GM21825 (cell line): ENCODE data around the gene RAD52.

Experiments used
- ATAC-seq: cut with Tn5 transposase; IDR thresholded peaks from one replicate; pipeline ENCODE4 v1.9.1; 2021; ENCODE audit warnings: mild to moderate bottlenecking, moderate library complexity; ENCODE audit not compliant: unreplicated experiment

Gene RAD52

DNA sequence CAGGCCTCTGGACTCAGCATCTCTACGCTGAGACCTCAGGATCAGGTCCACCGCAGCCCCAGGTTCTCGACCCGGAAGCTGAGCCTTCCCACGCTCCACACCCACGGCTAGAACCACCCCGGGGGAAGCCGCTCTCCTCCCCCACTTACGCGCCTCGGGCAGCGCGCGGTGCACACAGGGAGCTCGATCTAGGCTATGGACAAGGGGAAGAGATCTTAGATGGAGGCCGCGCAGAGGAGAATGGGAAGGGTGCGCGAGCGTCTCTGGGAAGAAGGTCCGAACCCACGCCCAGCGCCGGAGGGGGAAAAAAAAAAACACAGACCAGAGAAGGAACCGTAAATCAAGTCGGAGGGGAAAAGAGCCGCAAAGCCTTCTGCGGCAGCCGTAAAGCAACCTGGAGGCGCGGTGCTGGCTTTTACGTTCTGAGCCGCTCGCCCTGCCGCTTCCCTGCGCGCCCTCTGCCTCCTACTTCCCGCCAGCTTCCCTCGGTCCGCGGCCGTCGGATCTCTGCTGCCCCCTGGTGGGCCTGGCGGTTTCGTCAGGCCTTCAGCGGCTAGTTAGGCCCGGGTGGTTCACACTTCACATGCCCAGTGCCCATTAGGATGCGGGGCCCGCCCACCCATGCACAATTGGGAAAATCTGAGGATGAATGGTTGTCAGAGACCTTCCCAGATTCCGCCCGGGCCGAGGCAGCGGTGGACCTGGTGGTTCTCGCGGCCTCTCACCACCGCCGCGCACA lies at the start of gene RAD52:
Gene RAD52 (minus strand): TSS at position 242 of the 739 bp plus-strand sequence. CDS start 16,636 bp downstream, outside the sequence.
- peak; percentile 80 for ATAC-seq

DNA sequence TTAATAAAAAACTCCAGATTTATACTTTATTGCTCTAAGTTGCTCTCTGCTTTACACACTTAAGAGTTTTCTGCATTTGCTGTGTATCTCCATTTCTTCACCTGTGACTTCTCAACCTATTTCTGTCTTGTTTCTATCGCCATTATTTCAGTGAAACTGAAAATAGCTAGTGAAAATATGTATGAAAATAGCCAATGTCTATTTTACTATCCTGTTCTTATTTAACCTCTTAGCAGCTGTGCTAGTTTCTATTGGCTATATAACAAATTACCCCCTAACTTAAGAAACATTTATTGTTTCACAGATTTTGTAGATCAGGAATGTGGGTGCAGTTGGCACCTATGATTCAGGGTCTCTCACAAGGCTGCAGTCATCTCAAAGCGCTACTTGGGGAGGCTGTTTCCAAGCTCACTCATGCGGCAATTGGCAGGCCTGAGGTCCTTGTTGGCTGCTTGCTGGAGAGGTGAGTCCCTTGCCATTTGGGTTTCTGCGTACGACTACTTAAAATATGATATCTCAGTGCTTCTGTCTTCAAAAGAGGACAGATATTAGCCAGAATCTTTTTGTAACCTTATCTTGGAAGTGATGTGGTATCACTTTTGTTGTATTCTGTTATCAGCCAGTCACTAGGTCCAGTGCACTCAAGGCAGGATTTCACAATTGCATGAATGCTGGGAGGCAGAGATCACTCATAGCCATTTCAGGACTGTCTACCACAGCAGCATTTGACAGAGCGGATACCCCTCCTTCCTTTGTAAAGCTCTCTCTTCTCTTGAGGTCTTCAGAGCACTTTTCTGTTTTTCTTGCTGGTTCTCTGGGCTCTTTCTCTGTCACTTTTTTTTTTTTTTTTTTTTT lies 48.8 kb upstream of the RAD52 start:
- peak; percentile 55 for ATAC-seq

DNA sequence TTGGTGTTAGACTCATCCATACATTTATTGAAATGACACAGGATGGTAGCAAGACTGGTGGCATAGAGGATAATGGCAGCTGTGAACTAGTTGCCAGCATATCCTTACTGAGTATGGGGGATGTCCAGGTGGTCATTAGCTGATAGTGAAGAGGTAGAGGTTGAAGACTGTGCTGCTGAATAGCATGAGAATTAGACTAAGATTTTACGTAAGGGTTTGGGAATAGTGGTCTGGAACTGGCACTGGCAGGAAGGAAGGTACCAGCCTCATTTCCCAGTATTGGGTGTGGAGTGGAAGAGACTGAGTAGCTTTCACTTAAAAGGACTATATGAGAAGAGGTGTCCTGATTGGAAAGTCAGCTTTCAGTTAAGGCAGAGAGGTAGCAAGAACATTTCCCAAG lies 48.0 kb upstream of the RAD52 start:
- no peak for ATAC-seq

DNA sequence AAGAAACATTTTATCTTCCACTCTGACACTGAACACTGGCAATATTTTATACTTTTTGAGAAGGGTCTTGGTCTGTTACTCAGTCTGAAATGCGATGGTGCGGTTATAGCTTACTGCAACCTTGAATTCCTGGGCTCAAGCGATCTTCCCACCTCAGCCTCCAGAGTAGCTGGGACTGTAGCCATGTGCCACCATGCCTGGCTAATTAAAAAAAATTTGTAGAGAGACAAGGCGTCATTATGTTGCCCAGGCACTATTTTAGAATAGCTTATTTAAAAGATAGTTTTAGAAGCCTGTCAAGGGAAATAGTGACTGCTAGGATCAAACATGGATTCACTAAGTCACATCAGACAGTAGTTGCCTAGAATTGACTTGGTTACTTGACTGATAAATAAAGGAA lies 47.4 kb upstream of the RAD52 start:
- no peak for ATAC-seq

DNA sequence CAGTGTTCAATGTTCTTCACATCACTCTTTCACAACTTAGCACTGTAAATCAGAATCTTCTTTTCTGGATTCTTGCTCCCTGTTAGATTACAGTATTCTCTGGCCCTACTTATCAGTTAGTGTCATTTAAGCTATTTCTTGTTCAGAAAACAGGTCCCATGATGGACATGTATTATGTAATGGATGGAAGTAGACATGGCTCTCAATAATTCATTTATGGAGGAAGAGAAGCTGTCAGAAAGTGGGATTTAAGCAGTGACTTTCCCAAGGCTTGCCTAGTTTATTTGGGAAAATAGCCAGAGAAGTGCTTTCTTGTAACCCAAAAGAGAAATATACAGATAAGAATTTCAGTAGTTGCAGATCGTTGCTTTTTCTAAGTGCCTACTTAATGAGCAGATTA lies 43.2 kb upstream of the RAD52 start:
- ATAC-seq = no peak

DNA sequence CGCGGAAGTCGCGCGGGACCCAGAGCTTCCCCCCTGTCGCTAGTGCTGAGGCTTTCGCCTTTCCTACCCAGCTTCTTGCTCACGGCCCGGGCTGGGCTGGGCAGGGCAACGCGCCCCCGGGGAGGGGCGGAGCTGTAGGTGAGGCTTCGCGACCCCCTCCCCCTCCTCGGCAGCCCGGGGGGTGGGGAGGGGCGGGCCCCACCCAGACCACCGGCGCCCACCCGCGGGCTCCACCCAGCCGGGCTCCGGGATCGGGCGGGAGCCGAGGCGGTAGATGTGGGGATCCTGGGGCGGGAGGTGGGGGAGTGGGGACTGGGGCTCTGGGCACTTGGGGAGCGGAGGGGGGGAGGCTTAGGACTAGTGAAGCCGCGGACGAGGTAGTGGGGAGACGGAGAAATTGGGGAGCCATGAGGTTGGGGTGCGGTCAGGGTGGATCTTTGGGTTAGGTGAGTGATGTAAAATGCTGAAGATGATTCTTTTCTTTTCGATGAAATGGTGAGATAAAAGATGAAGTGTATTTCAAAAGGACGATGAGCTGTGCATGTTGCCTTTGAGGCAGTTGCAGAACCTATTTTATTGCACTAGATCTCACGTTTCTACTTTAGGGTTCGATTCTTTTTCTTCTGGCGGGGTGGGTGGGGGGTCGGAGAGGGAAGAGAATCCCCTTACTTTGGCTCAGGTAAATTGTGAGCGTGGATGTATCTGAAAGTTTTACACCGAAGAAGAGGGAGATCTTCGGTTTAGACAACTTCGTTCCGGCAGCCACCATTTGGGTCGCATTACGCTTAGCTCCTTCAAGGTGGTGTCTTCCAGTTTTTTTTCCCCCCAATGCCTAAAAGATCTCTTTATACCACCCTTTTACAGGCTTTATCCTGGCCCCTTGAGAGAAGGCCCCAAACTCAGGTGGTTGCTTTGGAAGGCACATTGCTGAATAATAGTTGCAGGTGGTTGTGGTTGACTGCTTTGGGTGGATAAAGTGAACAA lies 42.1 kb upstream of the RAD52 start:
- no peak for ATAC-seq

DNA sequence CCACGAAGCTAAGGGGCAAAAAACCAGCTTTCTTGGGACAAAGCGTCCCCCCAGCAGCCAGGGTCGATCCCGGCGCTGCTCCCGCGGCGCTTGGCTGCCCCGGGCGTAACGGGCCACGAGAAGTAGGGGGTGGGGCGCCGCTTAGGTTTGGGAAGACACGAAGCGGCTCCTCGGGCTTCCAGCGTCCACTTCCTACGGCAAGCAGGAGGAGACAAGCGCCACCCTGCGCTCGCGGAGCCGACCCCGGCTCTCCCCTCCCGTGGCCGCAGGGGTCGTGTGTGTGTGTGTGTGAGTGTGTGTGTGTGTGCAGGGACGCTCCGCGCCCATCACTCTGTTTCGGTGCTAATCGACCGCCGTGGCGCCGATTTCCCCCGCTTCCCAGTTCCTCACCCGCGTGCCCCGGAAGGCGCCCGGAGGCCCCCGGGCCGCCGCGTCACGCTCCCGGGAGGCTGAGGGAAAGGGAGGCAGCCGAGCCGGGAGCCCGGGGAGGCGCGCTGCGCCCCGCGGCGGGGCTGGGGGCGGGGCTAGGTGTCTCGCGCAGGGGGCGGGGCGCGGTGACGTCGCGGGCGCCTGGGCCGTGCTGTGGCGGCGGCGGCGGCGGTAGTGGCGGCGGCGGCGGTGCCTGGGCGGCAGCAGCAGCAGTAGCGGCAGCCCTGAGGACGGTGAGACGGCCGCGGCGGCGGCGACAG lies 41.3 kb upstream of the RAD52 start, which contains the start of gene ERC1:
Gene ERC1 (plus strand): TSS at position 563 of the 689 bp plus-strand sequence. CDS start 36,681 bp downstream, outside the sequence.
- peak; percentile 73 for ATAC-seq

DNA sequence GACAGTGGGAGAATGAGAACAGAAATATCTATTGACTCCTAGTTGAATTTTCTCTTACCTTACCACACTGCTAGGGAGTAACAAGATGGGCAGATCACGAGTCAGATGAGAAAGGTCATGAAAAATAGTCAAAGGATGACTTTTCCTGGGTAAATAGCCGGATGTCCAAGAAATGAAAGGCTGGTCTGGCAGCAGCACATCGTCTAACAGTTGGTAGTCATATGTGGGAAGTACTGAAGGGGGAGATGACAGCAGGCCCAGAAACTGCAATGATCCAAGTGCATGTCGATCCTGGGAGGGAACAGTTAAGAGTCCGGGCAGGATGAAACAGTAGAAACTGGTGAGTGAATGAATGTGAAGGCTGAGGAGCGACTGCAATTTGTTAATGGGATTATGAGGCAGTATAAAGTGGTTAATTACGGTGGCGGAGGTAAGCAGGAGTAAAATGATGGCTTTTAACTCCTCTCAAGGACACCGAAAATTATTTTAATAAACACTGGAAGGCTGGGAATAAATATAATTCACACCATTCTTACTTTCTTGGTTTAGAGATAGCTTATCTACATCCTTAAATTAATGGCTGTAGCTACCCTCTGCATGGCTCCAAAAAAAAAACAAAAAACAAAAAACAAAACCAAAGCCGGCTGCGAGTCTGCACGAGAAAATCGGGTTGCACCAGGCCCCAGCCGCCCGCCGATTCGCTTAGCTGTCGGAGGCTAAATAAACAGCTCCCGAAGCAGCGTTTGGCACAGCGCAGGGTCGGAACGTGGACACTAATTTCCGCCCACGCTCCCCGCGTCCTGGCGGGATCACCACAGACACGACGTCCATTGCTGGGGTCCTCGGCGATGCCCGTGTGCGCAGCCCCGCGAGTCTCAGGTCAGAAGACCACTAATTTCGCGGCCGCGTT lies 40.5 kb upstream of the RAD52 start:
- peak; percentile 11 for ATAC-seq

DNA sequence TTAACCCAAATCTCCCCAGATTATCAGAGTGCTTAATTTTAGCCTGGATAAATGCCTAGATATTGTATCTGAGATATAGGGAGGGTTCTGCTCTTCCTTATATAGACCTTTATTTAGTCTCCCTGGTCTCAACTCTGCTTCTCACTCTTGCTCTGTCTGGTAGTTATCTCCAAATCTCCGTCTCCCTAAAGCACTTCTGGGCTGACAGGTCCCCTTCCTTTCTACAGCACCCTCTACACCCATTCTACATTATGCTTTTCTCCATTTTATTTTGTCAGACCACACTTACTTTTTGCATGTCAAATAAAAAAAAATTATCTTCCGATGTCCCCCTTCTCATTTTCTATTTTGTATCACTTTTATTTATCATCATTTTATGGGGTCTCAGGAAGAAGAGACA lies 39.6 kb upstream of the RAD52 start:
- ATAC-seq = no peak

DNA sequence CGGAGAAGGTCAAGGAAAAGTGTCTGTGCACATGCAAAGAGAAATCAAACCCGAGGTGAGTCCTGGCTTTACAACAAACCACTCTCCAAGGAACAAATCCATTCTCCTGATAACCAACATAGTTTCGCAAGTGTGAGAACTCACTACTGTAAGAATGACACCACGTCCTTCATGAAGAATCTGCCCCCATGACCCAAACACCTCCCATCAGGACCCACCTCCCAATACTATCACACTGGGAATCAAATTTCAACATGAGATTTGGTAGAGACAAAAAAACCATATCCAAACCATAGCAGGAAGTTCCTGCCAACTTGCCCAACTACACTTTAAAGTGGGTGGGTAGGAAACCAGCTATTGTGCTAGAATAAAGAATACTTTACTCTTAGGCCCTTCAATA lies 39.2 kb upstream of the RAD52 start:
- no peak for ATAC-seq

DNA sequence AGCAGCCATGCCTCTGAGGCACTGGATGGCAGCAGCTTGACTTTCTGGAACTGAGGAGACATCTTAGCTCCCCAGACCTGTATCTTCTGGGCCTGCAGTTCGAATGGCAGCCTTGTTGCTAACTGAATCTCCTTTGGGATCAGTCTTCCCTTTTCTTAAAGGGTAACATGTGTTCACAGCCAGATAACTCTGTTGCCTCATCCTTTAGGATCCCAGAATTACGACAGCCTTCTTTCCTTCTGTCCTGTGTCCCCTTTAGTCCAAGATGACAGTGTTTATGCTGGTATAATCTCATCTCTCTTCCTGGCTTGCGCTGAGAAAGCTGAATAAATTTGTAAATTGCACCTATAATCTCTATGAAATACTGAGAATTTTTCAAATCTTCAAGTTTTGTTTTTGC lies 32.5 kb upstream of the RAD52 start:
- no peak for ATAC-seq

DNA sequence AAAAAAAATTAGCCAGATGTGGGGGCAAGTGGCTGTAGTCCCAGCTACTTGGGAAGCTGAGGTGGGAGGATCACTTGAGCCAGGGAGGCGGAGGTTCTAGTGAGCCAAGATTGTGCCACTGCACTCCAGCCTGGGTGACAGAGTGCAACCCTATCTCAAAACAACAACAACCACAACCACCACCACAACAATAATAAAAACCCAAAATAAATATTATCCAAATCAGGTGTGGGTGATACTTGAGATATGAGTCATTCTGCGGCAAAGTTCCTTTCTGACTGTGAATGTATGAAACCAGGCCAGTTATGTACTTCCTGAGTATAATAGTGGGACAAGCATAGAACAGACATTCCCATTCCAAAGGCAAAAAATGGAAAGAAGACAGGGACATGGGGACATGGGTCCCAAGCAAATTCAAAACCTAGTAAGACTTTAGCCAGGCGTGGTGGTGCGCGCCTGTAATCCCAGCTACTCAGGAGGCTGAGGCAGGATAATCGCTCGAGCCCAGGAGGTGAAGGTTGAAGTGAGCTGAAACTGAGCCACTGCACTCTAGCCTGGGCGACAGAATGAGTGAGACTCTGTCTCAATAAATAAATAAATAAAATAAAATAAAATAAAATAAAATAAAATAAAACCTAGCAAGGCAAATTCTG lies 31.8 kb upstream of the RAD52 start:
- no peak for ATAC-seq

DNA sequence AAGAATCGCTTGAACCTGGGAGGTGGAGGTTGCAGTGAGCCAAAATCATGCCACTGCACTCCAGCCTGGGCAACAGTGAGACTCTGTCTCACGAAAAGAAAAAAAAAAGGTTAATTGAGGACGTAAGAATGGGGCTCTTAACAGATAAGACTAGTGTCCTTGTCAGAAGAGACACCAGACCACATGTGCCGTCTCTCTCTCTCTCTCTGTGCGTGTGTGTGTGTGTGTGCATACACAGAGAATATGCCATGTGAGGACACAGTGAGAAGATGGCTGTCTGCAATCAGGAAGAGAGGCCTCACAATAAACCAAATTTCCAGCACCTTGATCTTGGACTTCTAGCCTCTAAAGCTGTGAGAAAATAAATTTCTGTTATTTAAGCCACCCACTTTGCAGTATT lies 29.9 kb upstream of the RAD52 start:
- no peak for ATAC-seq

DNA sequence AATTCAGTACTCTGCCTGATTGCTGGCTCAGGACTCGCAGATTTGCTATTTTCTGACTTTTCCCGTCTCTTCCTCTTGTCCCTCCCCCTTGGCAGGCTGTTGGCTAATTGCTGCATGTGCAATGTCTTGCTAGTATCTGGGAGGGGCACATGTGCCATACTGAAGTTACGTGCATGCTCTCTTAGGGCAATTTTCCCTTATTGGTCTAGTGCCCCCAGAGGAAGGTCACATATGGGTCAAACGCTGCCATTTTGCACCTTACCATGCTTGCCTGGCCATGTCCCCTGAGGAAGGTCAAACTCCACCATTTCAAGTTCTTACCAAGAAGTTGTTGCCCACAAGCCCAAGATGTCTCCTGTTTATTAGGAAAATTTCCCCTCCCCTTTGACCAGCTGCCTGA lies 27.7 kb upstream of the RAD52 start:
- ATAC-seq = no peak

DNA sequence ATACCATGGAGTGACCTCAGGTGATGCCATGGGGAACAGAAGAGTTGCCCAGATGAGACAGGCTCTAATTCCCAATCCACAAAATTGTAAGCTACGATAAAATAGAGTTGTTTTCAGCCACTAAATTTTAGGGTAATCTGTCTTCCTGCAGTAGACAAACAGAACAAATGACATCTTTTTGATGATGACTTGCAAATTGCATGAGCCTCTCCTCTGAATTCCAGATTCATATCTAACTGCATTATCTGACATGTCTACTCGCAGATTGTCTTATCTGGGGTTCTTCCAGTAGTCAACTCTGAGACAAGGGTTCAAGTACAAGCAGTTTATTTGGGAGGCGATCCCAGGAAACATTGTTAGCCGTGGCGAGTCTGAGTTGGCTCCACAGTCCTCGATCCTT lies 27.1 kb upstream of the RAD52 start:
- ATAC-seq = no peak

DNA sequence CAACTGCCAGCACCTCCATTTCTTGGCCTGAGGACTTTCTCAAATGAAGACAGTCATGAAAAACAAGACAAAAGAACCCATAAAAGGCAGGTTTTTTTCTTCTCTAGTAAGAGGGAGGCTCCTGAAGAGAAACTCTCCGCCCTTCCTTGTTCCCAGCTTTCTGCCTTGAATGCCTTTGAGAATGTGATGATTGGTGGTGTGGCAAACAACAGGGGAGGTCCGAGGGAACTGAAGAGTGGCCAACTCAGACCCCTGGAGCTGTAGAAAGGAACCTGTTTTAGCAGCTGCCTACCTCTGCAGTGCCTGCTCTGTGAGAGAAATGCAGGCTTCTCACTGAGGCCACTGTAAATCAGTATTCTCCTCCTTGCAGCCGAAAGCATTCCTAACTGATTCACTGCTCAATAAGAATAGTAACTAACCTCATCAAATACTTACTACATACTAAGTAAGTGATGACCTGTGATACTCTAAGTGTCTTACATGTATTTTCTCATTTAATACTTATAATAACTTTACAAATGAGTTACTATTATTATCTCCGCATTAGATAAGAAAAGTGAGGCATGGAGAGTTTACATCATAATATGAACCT lies 24.9 kb upstream of the RAD52 start:
- no peak for ATAC-seq

DNA sequence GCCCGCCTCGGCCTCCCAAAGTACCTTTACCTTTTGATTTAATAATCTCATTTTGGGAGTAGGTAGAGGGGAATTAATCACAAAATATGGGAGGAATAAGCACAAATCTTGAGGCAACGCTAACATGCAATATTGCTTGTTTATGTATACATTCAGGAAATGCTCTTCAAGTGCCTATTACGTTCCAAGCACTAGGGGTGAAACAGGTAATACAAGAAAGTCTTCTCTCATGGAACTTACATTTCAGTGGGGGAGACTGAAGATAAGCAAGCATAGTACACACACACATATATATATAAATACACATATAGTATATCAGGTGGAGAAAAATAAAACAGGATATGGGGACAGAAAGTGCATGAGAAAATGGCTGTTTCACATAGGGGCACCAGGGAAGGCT lies 22.5 kb upstream of the RAD52 start:
- ATAC-seq = no peak

DNA sequence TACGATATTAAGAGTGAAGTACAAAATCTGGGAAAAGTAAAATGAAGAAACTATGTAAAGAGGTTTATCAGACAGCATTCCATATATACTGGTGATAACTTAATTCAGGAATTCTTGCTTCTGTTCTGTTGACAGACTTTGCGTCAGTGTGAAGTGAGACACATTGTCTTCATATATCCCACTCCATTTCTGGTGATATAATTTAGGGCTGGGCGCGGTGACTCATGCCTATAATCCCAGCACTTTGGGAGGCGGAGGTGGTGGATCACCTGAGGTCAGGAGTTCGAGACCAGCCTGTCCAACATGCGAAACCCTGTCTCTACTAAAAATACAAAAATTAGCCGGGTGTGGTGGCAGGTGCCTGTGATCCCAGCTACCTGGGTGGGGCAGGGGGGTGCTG lies 20.3 kb upstream of the RAD52 start:
- ATAC-seq = no peak
